HL-60 (cell line): ENCODE measurements around the gene TANC1.

Experiments
- DNase-seq, 2 experiments: peaks; one replicate each; pipeline ENCODE4 v3.0.0-alpha.2; 2010 to 2020; ENCODE audit warnings: low read depth in 1 of 2, low spot score in 1 of 2
- H3K27ac ChIP-seq: fragments of 250-450 bp; sonication (Bioruptor Pico); replicated peaks from 2 replicates; pipeline ENCODE4 v1.5.1; 2020; ENCODE audit warnings: mild to moderate bottlenecking, moderate library complexity
- H3K27me3 ChIP-seq: fragments of 250-450 bp; sonication (Bioruptor Pico); 2 replicates; pipeline ENCODE4 v1.5.1; 2021; ENCODE audit warnings: mild to moderate bottlenecking, moderate library complexity; ENCODE audit not compliant: insufficient read depth, poor library complexity, severe bottlenecking
- H3K4me3 ChIP-seq: replicated peaks from 2 replicates; pipeline ENCODE4 v1.5.1; 2011; ENCODE audit warnings: mild to moderate bottlenecking, control low read depth, low read length; ENCODE audit not compliant: insufficient read depth
- GABPA ChIP-seq: IDR thresholded peaks from 2 replicates; pipeline ENCODE4 v1.6.1; 2012; ENCODE audit warnings: low read depth
- POLR2AphosphoS5 ChIP-seq: IDR thresholded peaks from 2 replicates; pipeline ENCODE4 v1.6.1; 2012; ENCODE audit warnings: low read depth
- SPI1 ChIP-seq: IDR thresholded peaks from 2 replicates; pipeline ENCODE4 v1.6.1; 2012; ENCODE audit warnings: low read depth, mild to moderate bottlenecking, borderline replicate concordance
- TF ChIP-seq, protein P1 (sequence below): IDR thresholded peaks from 2 replicates; pipeline ENCODE4 v1.6.1; 2012; ENCODE audit warnings: low read depth; ENCODE audit not compliant: insufficient replicate concordance
- TF ChIP-seq, protein P2 (sequence below): IDR thresholded peaks from one replicate; pipeline ENCODE4 v1.5.1; 2011; ENCODE audit warnings: low read length, control low read depth, inconsistent platforms; ENCODE audit not compliant: insufficient read depth

Gene TANC1

DNA sequence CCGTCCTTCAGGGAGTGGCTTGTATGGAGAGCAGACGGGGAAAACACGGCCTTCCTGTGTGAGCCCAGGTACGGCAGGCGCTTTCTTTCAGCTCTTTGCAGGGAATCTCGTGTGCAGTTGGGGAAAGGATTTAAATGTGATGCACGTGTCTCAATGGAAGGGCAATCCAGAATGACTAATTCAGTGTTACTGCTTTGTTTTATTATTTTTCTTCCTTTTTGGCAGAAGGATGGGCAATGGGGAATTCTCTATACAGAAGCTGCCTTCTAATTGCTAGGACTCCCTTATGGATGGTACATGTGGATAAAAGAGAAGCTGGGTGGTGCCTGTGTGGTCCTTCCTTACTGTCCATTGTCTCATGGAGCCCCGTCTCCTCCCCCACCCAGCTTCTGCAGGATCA is 210.7 kb downstream of the TANC1 start:
- H3K27ac ChIP-seq: no peak overlapping the region
- no peaks in the 10 kb centered on the region for H3K27me3 ChIP-seq
- no peak for DNase-seq
- no peak overlapping the region for H3K4me3 ChIP-seq
- no peak for TF ChIP-seq SPI1
- no peak for TF ChIP-seq POLR2AphosphoS5
- no peak for TF ChIP-seq GABPA
- TF ChIP-seq, protein P1, sequence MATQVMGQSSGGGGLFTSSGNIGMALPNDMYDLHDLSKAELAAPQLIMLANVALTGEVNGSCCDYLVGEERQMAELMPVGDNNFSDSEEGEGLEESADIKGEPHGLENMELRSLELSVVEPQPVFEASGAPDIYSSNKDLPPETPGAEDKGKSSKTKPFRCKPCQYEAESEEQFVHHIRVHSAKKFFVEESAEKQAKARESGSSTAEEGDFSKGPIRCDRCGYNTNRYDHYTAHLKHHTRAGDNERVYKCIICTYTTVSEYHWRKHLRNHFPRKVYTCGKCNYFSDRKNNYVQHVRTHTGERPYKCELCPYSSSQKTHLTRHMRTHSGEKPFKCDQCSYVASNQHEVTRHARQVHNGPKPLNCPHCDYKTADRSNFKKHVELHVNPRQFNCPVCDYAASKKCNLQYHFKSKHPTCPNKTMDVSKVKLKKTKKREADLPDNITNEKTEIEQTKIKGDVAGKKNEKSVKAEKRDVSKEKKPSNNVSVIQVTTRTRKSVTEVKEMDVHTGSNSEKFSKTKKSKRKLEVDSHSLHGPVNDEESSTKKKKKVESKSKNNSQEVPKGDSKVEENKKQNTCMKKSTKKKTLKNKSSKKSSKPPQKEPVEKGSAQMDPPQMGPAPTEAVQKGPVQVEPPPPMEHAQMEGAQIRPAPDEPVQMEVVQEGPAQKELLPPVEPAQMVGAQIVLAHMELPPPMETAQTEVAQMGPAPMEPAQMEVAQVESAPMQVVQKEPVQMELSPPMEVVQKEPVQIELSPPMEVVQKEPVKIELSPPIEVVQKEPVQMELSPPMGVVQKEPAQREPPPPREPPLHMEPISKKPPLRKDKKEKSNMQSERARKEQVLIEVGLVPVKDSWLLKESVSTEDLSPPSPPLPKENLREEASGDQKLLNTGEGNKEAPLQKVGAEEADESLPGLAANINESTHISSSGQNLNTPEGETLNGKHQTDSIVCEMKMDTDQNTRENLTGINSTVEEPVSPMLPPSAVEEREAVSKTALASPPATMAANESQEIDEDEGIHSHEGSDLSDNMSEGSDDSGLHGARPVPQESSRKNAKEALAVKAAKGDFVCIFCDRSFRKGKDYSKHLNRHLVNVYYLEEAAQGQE: no peak
- TF ChIP-seq, protein P2, sequence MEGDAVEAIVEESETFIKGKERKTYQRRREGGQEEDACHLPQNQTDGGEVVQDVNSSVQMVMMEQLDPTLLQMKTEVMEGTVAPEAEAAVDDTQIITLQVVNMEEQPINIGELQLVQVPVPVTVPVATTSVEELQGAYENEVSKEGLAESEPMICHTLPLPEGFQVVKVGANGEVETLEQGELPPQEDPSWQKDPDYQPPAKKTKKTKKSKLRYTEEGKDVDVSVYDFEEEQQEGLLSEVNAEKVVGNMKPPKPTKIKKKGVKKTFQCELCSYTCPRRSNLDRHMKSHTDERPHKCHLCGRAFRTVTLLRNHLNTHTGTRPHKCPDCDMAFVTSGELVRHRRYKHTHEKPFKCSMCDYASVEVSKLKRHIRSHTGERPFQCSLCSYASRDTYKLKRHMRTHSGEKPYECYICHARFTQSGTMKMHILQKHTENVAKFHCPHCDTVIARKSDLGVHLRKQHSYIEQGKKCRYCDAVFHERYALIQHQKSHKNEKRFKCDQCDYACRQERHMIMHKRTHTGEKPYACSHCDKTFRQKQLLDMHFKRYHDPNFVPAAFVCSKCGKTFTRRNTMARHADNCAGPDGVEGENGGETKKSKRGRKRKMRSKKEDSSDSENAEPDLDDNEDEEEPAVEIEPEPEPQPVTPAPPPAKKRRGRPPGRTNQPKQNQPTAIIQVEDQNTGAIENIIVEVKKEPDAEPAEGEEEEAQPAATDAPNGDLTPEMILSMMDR: no peak

DNA sequence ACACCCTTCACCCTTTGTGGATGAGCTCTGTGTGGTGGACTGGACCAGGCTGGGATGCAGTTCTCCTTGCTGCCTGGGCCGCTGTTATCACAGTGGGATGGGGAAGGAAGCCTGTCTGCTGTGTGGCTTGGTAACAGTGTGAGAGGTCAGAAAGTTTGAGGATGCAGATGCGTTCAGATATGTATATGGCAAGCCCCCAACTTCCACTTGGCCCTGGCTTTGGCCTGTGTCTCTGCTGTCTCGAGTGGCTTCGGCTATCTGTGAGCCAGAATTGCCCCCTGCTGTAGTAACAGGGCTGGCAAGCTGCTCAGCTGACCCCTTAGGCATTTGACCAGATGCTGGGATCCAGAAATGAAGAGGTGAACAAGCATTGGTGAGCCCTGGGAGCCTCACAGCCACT is 211.3 kb downstream of the TANC1 start:
- no peak for TF ChIP-seq GABPA
- TF ChIP-seq SPI1: no peak
- TF ChIP-seq, protein P1: no peak
- TF ChIP-seq, protein P2: no peak
- TF ChIP-seq POLR2AphosphoS5: no peak
- no peak for DNase-seq
- H3K27me3 ChIP-seq: no peaks in the 10 kb centered on the region
- no peak overlapping the region for H3K27ac ChIP-seq
- H3K4me3 ChIP-seq: no peak overlapping the region

DNA sequence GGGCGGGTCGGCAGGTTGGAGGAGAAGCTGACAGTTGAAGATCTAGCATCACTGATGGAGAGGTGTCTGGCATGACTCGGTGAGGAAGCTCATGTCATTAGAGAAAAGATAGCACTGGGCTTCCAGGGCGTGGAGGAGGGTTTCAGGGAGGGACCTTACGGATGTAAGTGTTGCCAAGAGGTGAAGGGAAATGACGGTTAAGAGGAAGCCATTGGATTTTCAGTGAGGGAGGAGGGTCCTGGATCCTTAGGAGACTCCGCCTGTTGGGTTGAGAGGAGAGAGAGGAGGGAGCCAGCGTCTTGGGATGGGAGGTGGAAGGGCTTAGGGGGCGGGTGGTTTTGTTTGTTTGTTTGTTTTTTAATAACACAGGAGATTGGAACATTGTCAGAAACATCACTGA is 214.9 kb downstream of the TANC1 start:
- DNase-seq: no peak
- TF ChIP-seq, protein P2: no peak
- TF ChIP-seq POLR2AphosphoS5 (no peak), GABPA (no peak), SPI1 (no peak)
- TF ChIP-seq, protein P1: no peak
- H3K27ac ChIP-seq: no peak overlapping the region
- no peak overlapping the region for H3K4me3 ChIP-seq
- H3K27me3 ChIP-seq: no peaks in the 10 kb centered on the region
